A673 (cell line): ENCODE measurements around the gene UPK1B. TPM values are rescaled to one million over a fixed set of nuclear protein-coding genes. Genes with fewer than 3 reads are reported as not detected.

ENCODE experiments used
- BruUV-seq: library from RNA; stranded (reverse); fragments of 400-500 nt; replicated peaks from 2 replicates; lab custom pipeline; 2021; lab: Mats Ljungman, UMichigan
- CTCF ChIA-PET: fragments of 300-600 bp; sonication (Branson Sonifier 250); formaldehyde crosslinking; loops from one replicate; lab custom pipeline; 2022; ENCODE audit warnings: antibody characterized with exemption; lab: Charles Lee
- POLR2A ChIA-PET: fragments of 300-600 bp; sonication (Branson Sonifier 250); formaldehyde crosslinking; loops from one replicate; lab custom pipeline; 2022; ENCODE audit warnings: antibody characterized with exemption; ENCODE audit not compliant: low non-redundant PET; lab: Charles Lee
- DNase-seq: peaks from one replicate; pipeline ENCODE4 v3.0.0-alpha.2; 2015; ENCODE audit warnings: low spot score
- H3K27ac ChIP-seq: fragments of 200-600 bp; sonication (generic); 2 replicates; pipeline ENCODE4 v1.5.1; 2016; ENCODE audit warnings: mixed run types, low read depth, mild to moderate bottlenecking, mixed read lengths, antibody characterized with exemption, low read length; ENCODE audit not compliant: poor library complexity, severe bottlenecking
- H3K27me3 ChIP-seq: fragments of 200-600 bp; sonication (generic); replicated peaks from 2 replicates; pipeline ENCODE4 v1.6.1; 2017; ENCODE audit warnings: mixed run types, low read depth, mild to moderate bottlenecking, mixed read lengths, antibody characterized with exemption, low read length; ENCODE audit not compliant: insufficient read depth, poor library complexity
- H3K36me3 ChIP-seq: fragments of 200-600 bp; sonication (generic); 2 replicates; pipeline ENCODE4 v1.6.1; 2016; ENCODE audit warnings: mixed run types, mild to moderate bottlenecking, mixed read lengths, antibody characterized with exemption, low read length; ENCODE audit not compliant: insufficient read depth, poor library complexity, severe bottlenecking
- H3K4me1 ChIP-seq: fragments of 200-600 bp; sonication (generic); 2 replicates; pipeline ENCODE4 v1.6.1; 2017; ENCODE audit warnings: mixed run types, mild to moderate bottlenecking, mixed read lengths, antibody characterized with exemption, low read length; ENCODE audit not compliant: insufficient read depth, poor library complexity, severe bottlenecking
- H3K4me3 ChIP-seq: fragments of 200-600 bp; sonication (generic); 2 replicates; pipeline ENCODE4 v1.5.1; 2016; ENCODE audit warnings: low read depth, mixed run types, mild to moderate bottlenecking, mixed read lengths, low read length; ENCODE audit not compliant: poor library complexity, severe bottlenecking
- H3K9me3 ChIP-seq: fragments of 200-600 bp; sonication (generic); 2 replicates; pipeline ENCODE4 v1.6.1; 2016; ENCODE audit warnings: mixed run types, low read depth, mild to moderate bottlenecking, mixed read lengths, antibody characterized with exemption, low read length; ENCODE audit not compliant: poor library complexity, severe bottlenecking
- CTCF ChIP-seq: fragments of 300-800, 200-600 bp; sonication (generic); conservative IDR thresholded peaks from 2 replicates; pipeline ENCODE4 v1.5.1; 2017; ENCODE audit warnings: low read depth, mild to moderate bottlenecking, antibody characterized with exemption, low read length, moderate library complexity, mixed read lengths
- EZH2 ChIP-seq: fragments of 200-600 bp; sonication (generic); IDR thresholded peaks from 2 replicates; pipeline ENCODE4 v1.6.1; 2017; ENCODE audit warnings: borderline replicate concordance, low read depth, mild to moderate bottlenecking, mixed read lengths, antibody characterized with exemption, low read length; ENCODE audit not compliant: poor library complexity, severe bottlenecking
- intact Hi-C: fragments of 100-400 bp; cut with micrococcal nuclease; formaldehyde crosslinking; loops from one replicate; pipeline ENCODE4 v1.10.0; 2022; ENCODE audit not compliant: unreplicated experiment
- total RNA-seq: library from RNA; stranded (reverse); gene quantifications from 2 replicates; pipeline ENCODE4 v1.2.3, GENCODE V29; 2021

Gene UPK1B
- total RNA-seq, 1 experiment from 2014 or later, result not detected

GRCh38 chr3:119205209-119205608 lies 31.8 kb downstream of the UPK1B start:
- POLR2A ChIA-PET, result no interaction called here

GRCh38 chr3:119205685-119206084 lies 32.3 kb downstream of the UPK1B start:
- Histone ChIP-seq H3K27ac (no peak overlapping the region), H3K27me3 (no peaks in the 10 kb centered on the region), H3K36me3 (no peaks in the 10 kb centered on the region), H3K9me3 (no peaks in the 10 kb centered on the region), H3K4me3 (no peak overlapping the region), H3K4me1 (no peaks in the 10 kb centered on the region)
- intact Hi-C loops, result no loop called here
- no TSS peak for BruUV-seq
- no peak for DNase-seq
- ChIA-PET CTCF (no interaction called here), POLR2A (interaction anchor here (0.6 kb wide), 1 partner anchor 142 kb away, joined by 6 read pairs; no protein-coding TSS in a partner anchor)
- TF ChIP-seq CTCF (no peak), EZH2 (no peak)

More at GRCh38 chr3:119205209-119205608, 31.8 kb downstream of the UPK1B start:
- CTCF ChIA-PET, result no interaction called here
- Histone ChIP-seq H3K36me3 (no peaks in the 10 kb centered on the region), H3K4me3 (no peak overlapping the region), H3K9me3 (no peaks in the 10 kb centered on the region), H3K4me1 (no peaks in the 10 kb centered on the region), H3K27me3 (no peaks in the 10 kb centered on the region), H3K27ac (no peak overlapping the region)
- DNase-seq, result no peak
- BruUV-seq, result no TSS peak
- TF ChIP-seq EZH2 (no peak), CTCF (no peak)
- intact Hi-C loops, result no loop called here

- H3K4me3 ChIP-seq, result no peak overlapping the region
- no peaks in the 10 kb centered on the region for H3K9me3 ChIP-seq
- no peaks in the 10 kb centered on the region for H3K36me3 ChIP-seq
- CTCF ChIA-PET, result interaction anchor here (0.5 kb wide), 1 partner anchor 58 kb away, joined by 9 read pairs; no protein-coding TSS in a partner anchor
- BruUV-seq, result no TSS peak
- DNase-seq, result no peak
- no peak overlapping the region for H3K27ac ChIP-seq
- TF ChIP-seq CTCF (no peak), EZH2 (no peak)
- no peaks in the 10 kb centered on the region for H3K4me1 ChIP-seq
- no peaks in the 10 kb centered on the region for H3K27me3 ChIP-seq
- POLR2A ChIA-PET, result no interaction called here
- intact Hi-C loops, result no loop called here
Observed at GRCh38 chr3:119206611-119207511, 33.5 kb downstream of the UPK1B start.
